ENCODE measurements around the gene MCL1.
"Not testable (repeated sequence)": the region's sequence is repeated elsewhere in the genome, so short reads cannot be mapped to it uniquely, and the experiment has no call there.

Gene MCL1

GRCh38 chr1:150602372-150602771 is 23.0 kb upstream of the MCL1 start:
- DNase-seq (ENCODE audit: low spot score), result not testable (repeated sequence)

GRCh38 chr1:150601540-150601939 is 22.1 kb upstream of the MCL1 start:
- no peak for DNase-seq (ENCODE audit: low spot score)

GRCh38 chr1:150598346-150598745 is 18.9 kb upstream of the MCL1 start:
- DNase-seq (ENCODE audit: low spot score), result not testable (repeated sequence)

- DNase-seq (ENCODE audit: low spot score), result no peak
Measured at GRCh38 chr1:150596976-150597375, 17.6 kb upstream of the MCL1 start.

- no peak for DNase-seq (ENCODE audit: low spot score)
Measured at GRCh38 chr1:150596095-150596892, 16.9 kb upstream of the MCL1 start.

GRCh38 chr1:150582371-150582770 is 3.0 kb upstream of the MCL1 start:
- no peak for DNase-seq (ENCODE audit: low spot score)

- not testable (repeated sequence) for DNase-seq (ENCODE audit: low spot score)
Measured at GRCh38 chr1:150581962-150582361, 2.6 kb upstream of the MCL1 start.

- not testable (repeated sequence) for DNase-seq (ENCODE audit: low spot score)
Measured at GRCh38 chr1:150581437-150581836, 2.0 kb upstream of the MCL1 start.

- DNase-seq (ENCODE audit: low spot score), result not testable (repeated sequence)
Measured at GRCh38 chr1:150580966-150581365, 1.6 kb upstream of the MCL1 start.

- no peak for DNase-seq (ENCODE audit: low spot score)
Measured at GRCh38 chr1:150579945-150580642, 684 bp upstream of the MCL1 start.

- no peak for DNase-seq (ENCODE audit: low spot score)
Measured at GRCh38 chr1:150578272-150579109, 919 bp downstream of the MCL1 start.

GRCh38 chr1:150577557-150578271 is 1.7 kb downstream of the MCL1 start:
- no peak for DNase-seq (ENCODE audit: low spot score)

GRCh38 chr1:150576794-150577556 is 2.4 kb downstream of the MCL1 start:
- no peak for DNase-seq (ENCODE audit: low spot score)

GRCh38 chr1:150576367-150576711 is 3.1 kb downstream of the MCL1 start:
- no peak for DNase-seq (ENCODE audit: low spot score)

GRCh38 chr1:150575518-150576366 is 3.7 kb downstream of the MCL1 start:
- no peak for DNase-seq (ENCODE audit: low spot score)

GRCh38 chr1:150575072-150575489 is 4.3 kb downstream of the MCL1 start:
- no peak for DNase-seq (ENCODE audit: low spot score)

GRCh38 chr1:150574260-150575071 is 4.9 kb downstream of the MCL1 start:
- no peak for DNase-seq (ENCODE audit: low spot score)

GRCh38 chr1:150573648-150574071 is 5.8 kb downstream of the MCL1 start:
- DNase-seq (ENCODE audit: low spot score), result not testable (repeated sequence)

Data from SK-N-DZ (cell line).